Measurements from ENCODE around the gene LRP8. TPM values are rescaled to one million over a fixed set of nuclear protein-coding genes. Genes with fewer than 3 reads are reported as not detected.

Gene LRP8
- polyA plus RNA-seq, 5 donors = 7.5 to 13.5 (median 10.1) TPM

DNA sequence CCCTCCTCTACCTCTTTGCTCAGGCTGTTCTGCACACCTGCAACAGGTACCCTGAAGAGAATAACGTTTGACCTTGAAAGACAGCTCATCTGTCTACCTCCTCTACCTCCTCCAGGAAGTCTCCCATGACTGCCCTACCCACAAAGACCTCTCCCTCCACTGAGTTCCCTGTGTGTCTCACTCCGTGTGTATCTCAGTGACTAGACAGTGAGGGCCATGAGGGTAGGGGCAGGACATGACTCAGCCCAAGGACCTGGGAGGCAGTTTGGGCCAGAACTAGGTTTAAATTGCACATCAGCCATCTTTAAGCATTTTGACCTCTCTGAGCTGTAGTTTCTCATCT is 32.0 kb upstream of the LRP8 start:
- no peak for DNase-seq

DNA sequence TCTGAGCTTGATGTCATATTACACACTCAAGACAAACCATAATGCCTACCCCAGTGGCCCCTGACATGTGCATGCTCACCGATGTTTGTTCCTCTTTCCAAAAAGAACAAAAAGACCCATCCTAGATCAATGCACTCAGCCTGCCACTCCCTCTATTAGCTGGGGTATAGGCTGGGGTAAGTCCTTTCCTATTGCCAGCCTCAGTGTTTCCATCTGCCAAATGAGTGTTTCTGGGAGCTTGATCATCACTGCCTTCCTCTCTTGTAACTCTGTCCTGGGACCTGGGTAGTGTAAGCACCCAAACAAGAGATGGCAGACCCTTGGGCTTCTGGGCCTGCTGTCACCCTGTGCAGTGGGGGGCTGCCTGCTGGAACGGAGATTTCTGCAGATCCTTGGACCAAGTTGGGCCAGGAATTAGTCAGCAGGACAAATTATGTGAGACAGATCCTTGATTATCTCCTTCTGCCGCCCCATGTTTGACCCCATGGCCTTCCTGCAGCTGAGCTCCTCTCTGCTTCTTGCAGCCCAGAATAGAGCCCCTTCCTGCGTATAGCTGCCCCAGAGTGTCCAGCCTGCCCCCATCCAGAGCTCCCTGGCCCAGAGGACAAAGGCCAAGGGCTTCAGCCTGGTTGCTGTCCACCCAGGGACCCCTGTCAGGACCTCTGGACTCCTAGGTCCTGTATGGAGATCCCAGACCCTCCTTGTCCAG is 31.5 kb upstream of the LRP8 start:
- DNase-seq = no peak

DNA sequence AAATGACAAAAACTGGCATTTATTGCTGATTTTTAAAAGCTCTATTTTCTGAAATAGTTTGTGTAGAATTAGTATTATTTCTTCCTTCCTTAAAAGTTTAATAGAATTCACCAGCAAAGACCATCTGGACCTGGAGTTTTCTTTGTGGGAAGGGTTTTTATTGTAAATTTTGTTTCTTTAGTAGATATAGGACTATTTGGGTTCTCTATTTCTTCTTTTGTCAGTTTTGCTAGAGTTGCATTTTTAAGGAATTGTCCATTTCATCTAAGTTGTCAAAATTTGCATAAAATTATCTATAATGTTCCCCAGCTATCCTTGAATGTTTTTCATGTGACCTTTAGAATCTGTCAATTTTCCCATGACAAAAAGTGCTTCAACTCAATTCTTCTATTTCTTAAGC is 28.8 kb upstream of the LRP8 start:
- no peak for DNase-seq

DNA sequence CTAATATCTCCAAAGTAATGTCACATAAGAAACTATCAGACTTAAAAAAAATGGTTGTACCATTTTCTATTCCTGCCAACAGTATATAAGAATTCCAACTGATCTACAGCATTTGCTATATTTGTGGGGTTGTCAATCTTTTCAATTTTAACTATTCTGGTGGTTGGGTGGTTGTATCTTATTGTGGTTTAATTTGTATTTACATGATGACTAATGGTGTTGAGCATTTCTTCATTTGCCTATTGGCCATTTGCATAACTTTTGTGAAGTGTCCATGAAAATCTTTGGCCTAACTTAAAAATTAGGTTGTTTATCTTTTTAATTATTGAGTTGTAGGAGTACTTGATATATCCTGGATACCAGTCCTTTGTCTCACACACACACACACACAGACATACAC is 26.2 kb upstream of the LRP8 start:
- no peak for DNase-seq

DNA sequence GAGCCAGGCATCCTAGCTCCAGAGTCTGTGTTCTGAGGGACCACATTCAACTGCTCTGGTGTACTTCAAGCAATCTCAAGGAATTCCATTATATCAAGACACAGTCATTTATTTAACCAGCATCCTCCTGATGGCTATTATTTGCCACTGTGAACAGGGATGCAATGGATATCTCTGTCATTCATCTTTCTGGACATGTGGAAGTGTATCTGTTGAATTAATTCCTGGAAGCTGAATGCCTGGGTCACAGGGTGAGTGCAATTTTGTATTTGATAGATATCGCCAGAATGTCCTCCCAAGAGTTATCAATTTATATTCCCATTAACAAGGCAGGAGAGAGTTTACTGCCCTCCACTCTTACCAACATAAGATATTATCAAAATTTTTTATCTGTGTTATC is 24.7 kb upstream of the LRP8 start:
- no peak for DNase-seq

DNA sequence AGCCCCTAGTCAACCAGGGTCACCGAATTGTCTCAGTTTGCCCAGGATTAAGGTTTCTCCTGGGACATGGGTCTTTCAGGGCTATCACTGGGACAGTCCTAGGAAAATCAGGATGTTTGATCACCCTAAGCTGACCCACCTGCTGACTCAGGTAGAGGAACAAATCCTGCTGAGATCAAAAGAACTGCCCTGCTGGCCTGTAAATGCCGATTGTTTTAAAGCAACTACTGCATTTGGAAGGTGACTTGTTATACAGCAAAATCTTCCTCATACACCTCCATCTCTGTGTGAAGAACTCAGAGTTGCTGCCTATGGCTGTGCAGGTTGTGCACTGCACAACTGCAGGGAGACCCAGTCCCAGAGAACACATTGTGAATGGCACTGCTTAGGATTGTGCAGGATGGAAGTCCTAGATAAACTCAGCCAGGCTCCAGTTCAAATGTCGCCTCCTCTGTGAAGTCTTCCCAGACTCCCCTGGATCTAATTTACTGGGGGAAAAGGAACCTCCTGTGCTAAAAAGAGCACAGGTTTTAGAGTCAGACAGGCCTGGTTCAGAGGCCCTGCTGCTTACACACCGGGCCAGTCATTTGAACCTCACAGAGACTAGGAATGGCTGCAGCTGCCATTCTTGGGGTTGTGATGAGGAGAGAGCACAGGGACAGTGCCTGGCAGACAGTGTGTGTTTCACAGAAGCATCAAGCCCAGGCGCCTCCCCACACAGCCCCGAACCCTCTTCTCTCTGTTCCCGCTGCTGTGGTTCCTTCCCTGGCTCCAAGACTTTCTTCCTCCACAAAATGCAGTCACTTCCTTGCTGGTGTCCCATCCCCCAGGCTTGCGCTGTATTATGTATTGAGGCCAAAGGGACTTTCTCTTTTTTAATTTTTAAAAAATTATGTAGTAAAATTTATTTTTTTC is 23.2 kb upstream of the LRP8 start:
- no peak for DNase-seq

DNA sequence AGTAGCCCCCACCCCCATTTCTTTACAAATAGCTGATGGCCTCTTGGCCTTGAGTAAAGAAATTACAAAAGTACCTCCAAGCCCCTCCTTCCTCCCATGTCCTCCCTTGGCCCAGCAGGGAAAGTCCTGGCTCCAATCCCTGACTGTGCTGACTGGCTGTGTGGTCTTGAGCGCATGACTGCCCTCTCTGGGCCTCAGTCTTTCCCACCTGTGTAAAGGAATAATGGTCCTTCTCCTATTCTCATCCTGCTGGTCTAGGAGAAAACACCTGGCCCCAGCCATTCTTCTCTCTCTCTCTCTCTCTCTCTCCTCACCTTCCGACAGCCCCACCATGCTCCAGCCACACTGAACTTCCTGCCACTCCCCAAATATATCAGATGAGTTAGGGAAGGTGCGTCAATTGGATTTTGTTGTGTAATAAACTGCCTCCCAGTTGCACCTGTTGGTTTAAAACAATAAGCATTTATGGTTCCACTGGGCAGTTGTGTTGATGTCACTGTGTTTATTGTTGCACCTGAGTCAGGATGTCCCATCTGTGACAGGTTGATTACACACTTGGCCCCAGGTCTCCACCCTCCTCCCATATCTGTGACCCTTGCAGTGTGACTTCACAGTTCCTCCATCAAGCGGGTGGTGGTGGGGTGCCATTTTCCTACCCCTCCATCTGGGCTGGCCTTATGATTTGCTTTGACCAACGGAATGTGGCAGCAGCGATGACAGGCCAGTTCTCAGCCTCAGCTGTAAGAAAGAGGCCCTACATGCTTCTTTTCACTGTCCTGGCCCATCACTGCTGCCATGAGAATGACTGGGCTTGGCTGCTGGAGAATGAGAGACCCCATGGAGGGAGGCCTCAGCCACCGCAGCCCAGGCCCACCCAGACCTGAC is 22.3 kb upstream of the LRP8 start:
- no peak for DNase-seq

DNA sequence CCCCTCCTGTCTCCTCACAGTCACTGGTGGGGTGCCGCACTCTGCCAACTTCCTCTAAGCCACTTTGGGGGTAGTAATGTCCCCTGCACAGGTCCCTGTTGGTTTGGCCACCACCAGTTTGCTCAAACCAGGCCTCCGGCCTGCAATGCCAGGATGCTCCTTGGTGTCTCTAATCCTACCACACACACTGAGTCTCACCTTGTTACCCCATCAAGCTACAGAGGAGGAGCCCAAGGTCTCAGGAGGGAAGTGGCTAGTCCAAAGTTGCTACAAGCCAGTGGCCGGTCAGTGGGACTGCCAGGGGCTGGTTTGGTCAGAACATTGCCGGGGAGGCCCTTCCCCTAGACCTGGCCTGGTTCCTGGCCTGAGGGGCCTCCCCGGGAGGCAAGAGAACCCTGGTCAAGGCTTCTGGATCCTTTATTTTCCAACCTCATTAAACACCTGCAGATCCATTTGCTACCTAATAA is 21.5 kb upstream of the LRP8 start:
- DNase-seq = no peak

DNA sequence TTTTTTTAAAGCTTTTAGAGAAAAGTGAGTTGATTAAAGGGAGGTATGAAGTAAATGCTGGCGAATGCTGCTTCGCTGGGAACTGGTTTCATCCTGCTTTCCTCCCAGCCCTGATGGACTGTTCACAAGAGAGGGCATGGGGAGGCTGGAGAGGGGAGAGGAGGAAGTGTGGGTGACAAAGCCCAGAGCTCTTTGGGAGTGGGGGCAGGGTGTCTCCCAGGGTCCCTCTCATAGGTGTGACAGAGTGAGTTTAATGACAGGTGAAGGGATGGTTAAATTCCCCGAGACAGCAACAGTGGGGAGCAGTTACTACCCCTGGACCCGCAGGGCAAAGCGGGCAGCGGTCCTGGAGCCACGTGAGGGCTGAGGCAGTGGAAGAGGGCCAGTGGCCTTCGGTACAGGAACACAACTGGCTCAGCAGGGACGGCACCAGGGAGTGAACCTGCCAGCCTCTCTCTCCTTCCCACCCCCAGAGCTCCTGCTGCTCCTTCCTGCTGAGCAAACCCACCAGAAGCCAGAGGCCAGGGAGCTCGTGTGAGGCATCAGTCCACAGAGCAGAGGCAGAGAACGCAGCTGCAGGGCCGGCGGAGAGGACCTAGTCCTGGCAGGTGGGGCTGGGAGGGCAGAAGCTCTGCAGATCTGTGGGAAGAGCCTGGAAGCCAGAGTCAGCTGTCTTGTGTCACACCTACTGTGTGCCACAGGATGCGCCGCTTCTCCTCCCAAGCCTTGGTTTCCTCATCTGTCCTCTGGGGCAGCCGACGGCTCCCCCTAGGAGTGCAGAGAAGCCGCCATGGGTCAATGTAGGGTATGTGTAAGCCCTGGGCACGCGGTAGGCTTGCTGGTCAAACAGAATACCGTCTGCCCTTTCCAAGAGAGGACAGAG is 20.9 kb upstream of the LRP8 start:
- no peak for DNase-seq

DNA sequence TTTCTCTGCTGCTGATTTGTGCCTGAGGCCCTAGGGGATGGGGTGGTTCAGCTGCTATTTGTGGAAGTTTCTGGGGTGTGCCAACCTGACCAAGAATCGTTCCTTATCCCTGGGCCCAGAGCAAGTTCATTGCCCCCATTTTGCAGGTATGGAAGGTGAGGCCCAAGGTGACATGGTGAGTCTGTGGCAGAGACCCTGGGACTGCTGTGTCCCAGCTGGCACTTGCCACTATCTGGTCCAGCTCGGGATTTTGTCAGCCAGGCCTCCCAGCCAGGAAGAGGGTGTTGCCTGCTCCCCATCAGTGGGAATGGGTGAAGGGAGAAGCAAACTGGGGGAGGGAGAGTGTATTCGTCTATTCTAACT is 18.9 kb upstream of the LRP8 start:
- no peak for DNase-seq

DNA sequence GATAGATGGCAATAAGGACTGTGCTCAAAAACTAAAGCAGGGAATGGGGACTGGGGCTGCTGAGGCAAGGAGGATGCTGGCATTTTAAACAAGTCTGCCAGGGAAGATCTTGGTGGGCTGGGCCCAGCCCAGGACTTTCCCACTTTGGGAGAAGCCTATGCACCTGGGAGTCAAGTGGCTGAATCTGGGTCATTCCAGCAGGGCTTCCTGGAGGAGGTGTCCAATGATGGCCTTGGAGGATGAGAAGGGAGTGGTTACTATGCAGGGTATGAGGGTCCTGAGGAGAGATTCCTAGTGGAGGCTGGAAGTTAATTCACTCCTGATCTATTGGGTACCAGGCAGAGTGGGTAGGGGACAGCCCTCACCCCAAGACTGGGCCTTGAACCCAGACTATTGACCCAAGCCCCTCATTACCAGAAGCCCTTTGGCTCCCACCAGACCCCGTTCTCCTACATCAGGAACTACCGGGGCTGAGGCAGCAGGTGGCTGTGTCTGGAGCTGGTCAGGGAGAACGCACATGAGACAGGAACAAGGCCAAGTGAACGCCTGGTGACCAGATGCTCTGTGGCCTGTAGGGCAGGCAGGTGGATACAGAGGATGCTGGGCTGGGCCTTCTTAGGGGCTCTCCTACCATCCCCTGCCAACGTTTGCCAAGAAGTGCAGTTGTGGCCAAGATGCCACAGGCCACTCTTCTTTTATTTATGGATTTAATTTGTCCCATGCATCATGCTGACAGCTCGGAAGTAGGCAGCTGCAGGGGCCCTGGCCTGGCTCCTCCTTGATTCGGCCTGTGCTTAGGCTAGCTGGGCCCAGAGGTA is 18.3 kb upstream of the LRP8 start:
- no peak for DNase-seq

DNA sequence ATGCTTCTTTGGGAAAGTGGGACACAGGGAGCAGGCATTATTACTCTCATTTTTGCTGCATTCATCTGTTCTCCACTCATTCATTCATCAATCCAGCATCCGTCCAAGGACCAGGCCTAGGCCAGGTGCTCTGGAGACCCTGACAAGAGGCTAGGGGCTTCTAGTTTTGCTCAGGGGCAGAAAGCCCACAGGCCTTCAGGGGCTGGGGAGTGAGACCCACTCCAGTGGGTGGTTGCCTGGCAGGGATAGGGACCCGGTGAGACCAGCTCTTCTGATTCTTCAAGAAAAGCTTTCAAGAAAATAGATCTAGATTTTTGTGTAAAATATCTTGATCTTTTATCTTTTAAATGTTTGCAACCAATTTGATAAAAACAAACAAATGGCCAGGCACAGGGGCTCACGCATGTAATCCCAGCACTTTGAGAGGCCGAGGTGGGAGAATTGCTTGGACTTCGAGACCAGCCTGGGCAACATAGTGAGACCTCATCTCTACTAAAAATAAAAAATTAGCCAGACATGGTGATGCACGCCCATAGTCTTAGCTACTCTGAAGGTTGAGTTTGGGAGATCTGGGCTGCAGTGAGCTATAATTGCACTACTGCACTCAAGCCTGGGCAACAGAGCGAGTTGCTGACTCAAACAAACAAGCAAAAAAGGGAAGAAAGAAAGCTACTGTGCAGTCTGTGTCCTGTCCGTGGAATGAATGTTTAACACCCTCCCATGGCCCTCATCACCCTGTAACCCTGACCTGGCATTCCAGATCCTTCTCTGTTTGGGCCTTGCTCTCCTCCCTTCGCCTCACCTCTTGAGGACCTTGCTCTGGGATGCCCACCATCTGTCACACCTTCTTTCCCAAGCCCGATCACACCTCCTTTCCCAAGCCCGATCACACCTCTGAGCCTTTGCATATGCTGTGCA is 17.3 kb upstream of the LRP8 start:
- no peak for DNase-seq

DNA sequence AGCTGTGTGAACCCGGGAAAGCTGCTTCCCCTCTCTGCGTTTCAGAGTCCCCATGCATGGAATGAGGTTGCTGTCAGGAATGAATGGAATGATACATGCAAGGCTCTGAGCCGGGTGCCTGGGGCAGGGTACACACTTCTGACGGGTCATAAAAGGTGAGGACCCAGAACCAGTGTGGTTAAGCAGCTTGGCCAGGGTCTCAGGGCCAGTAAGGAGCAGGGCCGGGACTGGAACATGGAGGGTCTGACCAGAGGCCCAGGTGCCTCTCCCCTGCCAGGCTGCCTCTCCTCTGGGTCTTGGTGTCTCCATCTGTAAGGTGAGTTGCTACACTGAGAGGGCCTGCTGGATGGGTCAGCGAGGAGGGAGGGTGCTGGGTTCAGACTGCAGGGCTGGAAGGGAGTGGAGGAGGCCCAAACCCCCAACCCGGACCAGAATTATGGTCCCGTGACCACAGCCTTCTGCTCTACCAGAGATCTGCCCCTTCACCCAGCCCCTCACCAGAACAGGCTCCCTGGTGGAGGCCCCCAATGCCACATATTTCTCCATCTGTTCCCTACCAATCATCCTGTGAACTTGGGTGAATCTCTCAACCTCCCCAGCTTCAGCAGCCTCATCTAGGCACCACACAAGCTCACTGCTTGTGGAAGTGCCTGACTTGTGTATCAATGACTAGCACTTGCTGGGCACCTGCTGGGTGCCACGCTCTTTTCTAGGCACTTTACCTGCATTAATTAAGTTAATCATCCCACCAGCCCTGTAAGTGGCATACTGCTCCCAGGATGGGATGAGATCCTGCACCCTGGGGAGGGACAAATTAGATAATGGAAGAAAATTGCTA is 16.2 kb upstream of the LRP8 start:
- DNase-seq = no peak

DNA sequence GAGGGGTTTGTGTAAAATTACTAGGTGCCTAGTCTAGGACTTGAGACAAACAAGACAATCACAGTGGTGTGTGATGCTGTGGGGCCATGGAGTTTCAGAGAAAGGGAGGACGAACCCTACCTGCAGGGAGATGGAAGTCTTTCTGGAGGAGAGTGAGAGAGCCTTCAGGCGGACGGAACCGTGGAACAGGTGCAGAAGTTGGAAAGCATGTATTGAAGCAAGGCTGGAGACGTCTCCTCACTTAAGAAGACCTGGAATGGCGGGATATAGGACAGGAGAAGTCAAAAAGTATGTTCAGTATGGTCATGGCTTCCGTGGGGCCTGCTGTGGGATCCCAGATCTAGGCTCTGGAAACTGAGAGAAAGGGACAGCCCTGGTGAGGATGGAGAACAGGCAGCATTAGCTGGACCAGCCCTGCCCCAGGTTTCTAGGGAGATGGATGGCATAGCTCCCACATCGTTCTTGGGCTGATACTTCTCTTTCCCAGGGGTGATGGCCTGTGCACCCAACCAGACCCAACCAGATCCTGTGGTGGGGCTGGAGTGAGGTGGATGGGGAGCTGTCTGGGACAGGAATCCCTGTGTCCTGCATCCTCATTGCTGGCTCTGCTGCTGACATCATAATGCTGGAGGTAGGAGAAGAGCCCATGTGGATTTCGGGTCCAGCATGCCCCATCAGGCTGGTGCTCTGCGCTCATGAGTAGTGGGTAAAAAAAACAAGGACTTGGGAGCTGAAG is 15.0 kb upstream of the LRP8 start:
- no peak for DNase-seq

DNA sequence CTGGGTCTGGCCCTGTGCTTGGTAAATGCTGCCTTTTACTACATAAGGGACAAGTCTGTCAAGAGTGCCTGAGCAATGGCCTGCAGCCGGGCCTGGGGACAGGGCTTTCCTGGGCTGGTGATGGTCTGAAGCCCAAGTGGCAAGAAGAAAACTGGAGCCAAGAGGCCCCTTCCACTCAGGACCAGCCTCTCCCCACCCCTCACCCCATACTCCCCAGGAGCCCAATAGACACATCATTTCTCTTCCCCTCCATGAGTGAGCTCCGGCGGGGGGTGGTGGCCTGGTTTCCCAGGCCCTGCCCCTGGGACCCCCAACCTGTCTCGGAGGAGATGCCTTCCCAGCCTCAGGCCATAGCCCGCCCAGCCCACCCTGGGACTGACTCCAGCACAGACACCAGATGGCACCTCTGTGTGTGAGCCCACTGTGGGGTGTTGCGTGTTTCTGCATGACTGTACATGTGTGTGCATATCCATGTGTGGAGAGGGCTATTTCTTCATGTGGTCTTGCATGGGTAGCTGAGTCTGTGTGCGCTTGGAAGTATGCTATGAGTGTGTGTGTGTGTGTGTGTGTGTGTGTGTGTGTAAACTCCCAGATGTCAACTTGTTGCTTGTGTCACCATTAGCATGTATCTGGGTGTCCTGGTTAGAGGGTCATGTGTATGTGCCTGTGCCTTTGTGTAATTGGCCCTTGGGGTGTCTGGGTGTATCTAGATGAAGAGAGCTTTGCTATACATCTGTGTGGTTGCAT is 14.3 kb upstream of the LRP8 start:
- no peak for DNase-seq

DNA sequence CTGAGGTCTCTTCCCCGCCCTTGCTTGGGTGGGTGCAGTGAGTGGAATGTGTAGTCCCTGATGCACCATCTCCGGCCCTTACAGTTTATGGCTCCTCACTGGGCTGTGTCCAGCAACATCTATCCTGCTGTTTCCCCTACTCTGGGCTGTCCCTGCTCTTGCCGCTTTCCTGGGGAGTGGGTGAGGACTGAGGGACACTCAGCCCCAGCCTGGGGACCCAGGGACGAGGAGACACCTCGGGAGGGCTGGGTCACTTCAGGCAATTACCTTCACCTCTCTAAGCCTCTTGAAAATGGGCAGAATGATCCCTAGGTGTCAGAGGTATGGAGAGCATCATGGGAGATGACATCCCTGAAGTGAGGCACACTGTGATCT is 13.6 kb upstream of the LRP8 start:
- DNase-seq = no peak

All from right lung (tissue), 5 donors.